KG1 (cell line): Measurements from ENCODE around the gene HOATZ.
A peak's percentile ranks its signal among the peaks of the same experiment; 100 is the strongest.

Experiments
- DNase-seq: peaks from one replicate; lab custom pipeline; 2025; lab: John Stamatoyannopoulos, UW

Gene HOATZ

GRCh38 chr11:111522426-111522825, 7.8 kb downstream of the HOATZ start:
- DNase-seq, result no peak

GRCh38 chr11:111523343-111523742, 8.8 kb downstream of the HOATZ start:
- no peak for DNase-seq

DNA sequence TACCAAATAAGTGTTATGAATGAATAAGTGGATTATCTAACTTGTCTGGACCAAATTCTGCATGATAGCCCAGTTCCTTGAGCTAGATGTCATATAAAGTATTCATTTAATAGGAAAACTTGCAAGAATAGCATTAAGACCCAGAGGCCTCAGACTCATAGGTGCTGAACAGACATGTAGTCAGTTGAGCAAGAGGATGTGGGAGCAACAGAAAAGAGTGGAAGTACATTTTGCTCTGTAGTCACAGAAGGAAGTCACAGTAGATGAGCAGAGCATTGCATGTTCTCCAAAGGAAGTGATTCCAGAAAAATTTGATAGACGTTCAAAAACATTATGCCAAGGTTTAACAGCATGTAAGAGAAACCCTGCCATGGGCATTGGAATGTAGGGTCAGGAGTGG, 9.5 kb downstream of the HOATZ start:
- DNase-seq, result no peak

- no peak for DNase-seq
Observed at GRCh38 chr11:111525456-111525855, 10.9 kb downstream of the HOATZ start.

- no peak for DNase-seq
Observed at GRCh38 chr11:111526501-111526900, 11.9 kb downstream of the HOATZ start.

DNA sequence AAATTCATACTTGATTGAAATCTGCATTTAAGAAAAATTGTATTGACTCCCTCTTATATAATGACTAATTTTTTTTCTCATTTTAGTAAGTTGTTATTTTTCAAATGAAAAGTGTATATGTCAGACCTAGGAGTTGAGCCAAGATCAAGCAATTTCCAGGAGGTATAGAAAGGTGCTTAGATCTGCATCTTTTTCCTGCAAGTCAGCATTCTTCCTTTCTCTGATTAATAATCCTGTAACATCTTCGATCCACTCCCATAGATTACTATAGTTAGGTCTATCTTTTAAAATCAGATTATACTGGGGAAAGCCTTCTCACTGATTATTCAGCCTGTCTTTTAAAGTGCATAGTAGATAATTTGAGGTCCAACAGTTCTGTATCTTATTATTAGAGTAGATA, 12.7 kb downstream of the HOATZ start:
- no peak for DNase-seq

DNA sequence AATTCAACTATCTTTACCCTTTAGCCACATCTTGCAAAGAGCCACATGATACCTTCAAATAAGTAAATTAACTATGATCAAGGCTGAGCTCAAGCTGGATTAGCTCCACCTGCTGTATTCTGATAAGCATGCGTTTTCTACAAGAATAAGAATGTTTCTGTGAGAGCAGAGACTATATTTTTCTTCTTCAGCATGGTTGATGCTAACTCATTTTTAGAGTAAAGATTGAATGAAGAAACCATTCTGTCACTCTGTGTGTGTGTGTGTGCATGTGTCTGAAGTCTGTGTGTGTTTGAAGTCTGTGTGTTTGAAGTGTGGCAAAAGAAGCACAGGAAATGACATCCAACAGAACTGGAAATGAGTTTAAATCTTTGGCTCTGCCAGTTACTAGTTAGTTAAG, 14.0 kb downstream of the HOATZ start:
- DNase-seq, result no peak

DNA sequence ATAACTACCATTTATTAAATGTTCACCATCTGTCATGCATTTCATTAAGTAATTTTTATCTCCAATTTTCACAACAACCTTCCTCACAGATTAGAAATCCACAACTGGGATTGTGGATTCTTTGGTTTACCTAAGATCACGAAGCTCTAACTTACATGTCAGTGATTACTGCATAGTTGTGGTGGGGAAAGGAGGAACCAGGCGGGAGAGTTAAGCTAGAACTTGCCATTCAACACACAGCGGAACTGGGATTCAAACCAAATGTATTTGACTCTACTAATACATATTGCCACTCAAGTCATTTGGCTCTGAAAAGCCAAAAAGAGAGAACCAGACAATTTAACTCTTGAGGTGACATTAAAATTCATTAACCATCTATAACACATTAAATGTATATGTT, 15.5 kb downstream of the HOATZ start:
- no peak for DNase-seq

GRCh38 chr11:111531136-111531535, 16.6 kb downstream of the HOATZ start:
- no peak for DNase-seq

DNA sequence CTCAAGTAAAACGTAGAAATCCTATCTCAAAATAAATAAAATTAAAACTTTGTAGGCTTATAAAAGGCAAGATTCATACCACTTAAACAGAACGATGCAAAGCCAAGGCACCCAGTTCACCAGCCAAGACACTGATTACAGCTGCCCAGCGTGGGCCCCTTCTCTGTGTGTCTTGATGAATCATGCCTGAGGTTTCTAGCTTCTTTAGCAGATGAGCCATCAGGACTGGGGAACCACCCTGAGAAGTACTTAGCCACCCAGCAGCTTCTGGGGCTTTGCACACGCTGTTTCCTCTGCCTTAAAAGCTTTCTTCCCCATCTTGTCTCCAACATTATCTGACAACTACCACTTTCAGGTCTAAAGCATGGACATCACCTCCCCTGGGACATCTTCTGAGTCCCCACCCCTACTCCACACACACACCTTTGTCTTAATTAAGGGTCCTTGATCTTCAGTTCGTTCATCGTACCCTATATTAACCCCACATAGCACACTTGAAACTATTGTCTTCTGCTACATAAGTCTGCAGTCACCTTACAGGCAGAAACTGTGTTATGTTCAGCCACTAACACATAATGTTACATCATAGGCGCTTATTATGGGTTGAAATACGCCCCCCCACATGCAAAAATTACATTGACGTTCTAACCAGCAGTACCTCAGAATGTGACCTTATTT, 17.2 kb downstream of the HOATZ start:
- peak; percentile 25 for DNase-seq

GRCh38 chr11:111532365-111532709, 17.8 kb downstream of the HOATZ start:
- DNase-seq, result no peak

DNA sequence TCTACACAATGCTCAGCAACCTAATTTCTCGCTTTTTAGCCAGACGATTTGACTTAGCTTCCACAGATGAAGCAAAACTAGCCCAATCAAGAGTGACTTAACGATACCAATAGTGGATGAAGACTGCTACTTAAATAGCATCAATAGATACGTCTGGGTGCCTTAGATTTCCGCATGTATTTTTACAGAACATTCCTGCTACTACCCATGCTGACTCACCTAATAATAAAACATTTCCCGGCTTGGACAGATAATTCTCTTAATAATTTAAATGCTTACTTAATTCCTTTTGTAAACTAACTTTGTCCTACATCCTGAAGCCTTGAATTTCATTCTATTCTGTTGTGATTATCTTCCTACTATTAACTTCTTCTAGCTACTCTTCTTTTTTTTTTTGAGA, 20.7 kb downstream of the HOATZ start:
- no peak for DNase-seq

DNA sequence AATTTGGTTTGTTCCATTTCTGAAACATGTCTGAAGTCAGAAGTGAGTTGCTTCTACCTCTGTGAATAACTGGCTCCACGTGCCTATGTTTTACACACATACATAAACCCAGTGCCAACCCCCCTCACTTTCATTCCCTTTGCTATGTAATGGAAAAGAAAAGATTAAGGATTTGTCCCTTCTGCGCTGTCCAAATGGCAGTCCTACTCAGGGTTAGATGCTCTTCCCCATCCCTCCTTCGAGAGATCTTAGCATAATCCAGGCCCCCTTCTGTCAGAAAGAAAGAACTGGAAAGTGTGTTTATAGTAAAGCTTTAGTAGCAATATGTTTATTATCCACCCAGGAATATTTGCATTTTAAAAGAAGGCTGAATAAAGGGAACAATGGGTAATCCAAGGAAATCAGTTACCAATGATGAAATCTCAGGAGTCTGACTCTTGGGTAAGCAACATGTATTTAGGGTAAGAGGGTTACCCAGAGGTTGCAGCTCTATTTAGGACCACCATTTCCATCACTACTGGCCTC, 22.8 kb downstream of the HOATZ start:
- no peak for DNase-seq

DNA sequence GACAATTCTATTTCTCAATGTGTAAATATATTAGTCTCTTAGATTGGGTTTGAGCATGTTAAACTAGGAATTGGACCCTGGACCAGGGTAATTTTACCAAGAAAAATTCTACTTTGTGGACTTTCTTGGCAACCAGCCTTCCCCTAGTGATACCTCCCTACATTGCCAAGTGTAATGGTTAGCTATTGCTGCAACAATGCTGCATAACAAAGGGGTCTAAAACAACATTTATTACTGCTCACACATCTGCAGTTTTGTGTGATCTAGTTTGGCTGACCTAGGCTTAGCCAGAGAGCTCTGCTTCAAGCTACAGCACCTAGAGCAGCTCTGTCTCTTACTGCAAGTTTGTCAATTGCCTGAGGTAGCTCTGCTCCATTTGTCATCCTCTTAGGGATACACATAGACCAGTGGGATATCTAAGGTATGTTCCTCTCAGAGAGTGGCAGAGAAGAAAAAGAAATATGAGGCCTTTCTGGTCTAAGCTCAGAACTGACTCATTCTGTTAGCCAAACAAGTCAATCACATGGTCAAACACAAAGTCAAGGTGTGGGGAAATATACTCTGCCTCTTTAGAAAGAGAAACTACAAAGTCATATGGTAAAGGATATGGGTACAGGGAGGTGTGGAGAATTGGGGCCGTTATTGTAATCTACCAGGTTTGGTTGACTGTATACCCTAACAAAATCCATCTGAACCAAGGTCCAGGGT, 24.0 kb downstream of the HOATZ start:
- no peak for DNase-seq

DNA sequence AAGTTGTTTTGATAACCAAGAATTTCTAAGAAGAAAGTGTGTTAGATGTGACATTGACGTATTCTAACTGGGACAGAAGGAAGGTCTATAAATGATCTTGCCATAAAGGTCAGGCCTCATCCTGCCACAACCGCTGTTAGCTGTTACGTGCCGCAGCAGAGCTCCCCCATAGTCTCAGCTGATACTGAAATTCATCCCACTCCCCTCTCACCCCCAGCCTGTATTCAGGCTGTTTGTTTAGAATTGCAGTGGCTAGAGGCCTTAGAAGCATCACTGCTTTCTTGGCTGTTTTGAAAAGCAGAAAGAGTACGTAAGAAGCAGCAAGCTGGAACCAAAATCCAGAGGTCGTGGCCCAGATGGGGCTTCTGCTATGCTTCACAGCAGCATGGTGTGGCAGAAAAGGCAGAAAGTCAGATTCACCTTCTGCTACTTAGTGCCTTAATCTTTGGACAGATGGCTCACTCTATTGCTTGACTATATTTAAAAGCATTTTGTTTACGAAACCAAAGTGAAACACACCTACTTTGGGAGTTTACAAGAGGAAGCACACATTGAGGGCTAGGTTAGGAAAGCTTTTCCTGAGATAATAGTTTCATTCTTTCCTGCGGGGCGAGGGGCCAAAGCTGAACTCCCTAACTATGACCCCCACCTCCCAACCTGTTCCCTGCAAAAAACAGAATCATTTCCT, 25.0 kb downstream of the HOATZ start:
- no peak for DNase-seq

GRCh38 chr11:111540114-111540936, 25.7 kb downstream of the HOATZ start, which contains the start of gene LAYN:
Gene LAYN (plus strand): TSS chr11:111540720. CDS start chr11:111540844, 124 bp downstream.
- DNase-seq, result no peak

DNA sequence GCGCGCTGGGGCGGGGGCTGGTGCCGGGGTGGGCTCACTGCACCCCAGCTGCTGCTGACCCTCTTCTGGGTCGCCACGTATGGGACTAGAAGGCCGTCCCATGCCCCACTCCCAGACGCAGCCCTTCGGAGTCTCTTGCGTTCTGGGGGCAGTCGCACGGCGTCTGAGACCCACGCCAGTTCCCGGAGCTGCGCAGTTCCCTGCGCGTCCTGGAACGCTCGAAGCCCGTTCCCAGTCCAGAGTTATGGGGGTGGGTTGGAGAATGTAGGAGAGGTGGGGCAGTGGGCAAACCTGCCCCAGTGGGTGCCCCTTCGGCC, 26.3 kb downstream of the HOATZ start:
- DNase-seq, result no peak

- DNase-seq, result no peak
Observed at GRCh38 chr11:111541254-111542061, 26.9 kb downstream of the HOATZ start.

GRCh38 chr11:111542606-111543275, 28.2 kb downstream of the HOATZ start:
- DNase-seq, result no peak

DNA sequence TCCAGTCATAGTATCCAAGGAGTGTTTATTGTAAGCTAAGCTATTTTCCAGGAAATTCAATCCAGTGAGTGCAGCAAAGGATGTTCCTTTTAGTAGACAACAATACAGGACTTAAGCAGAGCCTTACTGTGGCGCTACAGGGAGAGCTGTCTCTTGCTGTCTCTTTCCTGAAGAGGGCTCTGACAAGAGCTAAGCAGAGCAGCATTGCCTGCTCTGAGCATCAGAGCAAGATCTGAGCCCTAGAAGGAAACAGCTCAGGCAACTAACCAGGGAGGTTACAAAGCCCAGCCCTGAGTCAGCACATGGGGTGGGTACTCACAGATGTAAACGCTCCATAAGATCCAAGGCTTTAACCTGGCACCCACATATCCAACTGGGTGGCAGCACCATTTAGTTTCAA, 33.9 kb downstream of the HOATZ start:
- no peak for DNase-seq
